Thoracic aorta endothelial cell (primary cell): ENCODE measurements around the gene MUL1. TPM values are rescaled to one million over a fixed set of nuclear protein-coding genes. Genes with fewer than 3 reads are reported as not detected.

Experiments
- total RNA-seq: library from RNA; depleted of rRNA; stranded (reverse); fragments of >200 nt; gene quantifications from 2 replicates; pipeline ENCODE4 v1.2.3, GENCODE V29; 2012

The MUL1 gene, protein sequence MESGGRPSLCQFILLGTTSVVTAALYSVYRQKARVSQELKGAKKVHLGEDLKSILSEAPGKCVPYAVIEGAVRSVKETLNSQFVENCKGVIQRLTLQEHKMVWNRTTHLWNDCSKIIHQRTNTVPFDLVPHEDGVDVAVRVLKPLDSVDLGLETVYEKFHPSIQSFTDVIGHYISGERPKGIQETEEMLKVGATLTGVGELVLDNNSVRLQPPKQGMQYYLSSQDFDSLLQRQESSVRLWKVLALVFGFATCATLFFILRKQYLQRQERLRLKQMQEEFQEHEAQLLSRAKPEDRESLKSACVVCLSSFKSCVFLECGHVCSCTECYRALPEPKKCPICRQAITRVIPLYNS
- total RNA-seq, result 25.8 and 27.8 TPM in 2 replicates

GRCh38 chr1:20507564-20508410 is at the start of gene MUL1:
Gene MUL1 (minus strand): TSS chr1:20508151. CDS start chr1:20508024, 127 bp downstream.

DNA sequence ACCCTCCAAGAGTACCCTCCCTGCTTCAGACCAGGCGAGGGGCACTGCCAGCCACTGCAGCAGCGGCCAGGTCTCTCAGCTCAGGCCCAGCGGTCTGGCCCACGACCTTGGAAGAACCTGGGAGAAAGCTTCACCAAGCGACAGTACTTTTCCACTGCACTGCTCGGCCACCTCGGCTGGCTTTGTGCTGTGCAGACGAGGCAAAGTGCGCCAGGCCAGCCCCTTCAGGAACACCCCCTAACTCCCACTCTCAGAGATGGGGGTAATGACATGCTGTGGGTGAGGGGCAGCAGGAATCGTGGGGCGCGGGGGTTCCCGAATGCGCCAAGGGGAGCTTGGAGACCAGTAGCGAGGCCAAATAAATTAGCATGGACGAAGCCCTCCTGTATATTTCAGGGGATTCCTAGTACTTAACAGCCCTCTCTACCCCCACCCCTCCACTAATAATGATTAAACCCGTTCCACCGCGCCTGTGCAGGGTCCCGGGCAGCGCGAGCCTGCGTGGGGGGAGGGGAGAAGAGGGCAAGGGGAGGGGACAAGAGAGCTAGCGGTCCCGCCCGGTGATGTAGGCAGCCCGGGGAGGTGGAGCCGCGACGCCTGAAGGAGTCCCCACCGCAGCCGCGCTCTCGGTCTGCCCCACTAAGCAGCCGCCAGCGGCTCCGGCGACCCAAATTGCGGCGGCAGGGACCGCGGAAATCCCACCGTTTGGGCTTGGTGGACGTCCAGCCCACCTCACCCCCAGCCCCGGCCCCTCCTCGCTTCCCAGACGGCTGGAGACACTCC is 44.2 kb upstream of the MUL1 start, which contains the start of gene FAM43B:
Gene FAM43B (plus strand): TSS at position 629 of the 783 bp plus-strand sequence. CDS start 401 bp downstream, outside the sequence.

DNA sequence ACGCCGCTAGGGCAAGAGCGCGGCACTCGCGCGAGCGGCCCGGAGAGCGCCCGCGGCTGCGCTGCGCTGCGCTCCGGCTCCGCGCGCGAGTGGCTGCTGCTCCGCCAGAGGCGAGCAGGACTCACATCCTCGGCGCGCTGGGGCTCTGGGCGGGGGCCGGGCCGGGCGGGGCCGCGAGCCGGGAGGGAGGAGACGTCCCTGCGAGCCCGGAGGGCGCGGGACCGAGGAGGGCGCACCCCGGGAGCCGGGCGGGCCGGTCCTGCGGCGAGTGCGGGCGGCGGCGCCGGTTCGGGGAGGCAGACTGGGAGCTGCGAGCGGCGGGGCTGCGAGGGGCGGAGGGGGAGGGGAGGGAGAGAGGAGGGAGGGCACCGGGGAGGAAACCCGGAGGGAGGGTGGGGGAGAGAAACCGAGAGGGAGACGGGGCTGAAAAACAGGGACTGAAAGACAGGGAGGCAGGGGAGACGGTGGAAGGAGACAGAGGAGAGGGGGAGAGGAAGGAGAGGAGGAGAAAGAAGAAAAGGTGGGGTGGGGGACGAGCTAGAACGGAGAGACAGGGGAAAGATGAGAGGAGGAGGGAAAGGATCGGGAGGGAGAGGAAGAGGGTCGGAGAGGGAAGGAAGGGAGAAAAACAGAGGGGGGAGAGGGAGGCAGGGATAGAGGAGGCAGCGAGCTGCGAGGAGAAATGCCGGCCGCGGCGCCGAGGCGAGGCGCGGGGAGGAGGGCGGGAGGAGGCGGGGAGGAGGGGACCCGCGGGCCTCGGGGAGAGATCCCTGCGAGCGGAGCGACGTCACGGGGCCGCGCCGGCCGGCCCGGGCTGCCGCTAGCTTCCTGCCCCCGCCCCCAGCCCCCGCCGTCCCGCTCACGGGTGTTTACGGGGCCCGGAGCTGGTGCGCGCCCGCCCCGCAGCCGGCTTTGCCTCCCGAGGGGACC is 22.2 kb downstream of the MUL1 start, which contains the start of gene CAMK2N1:
Gene CAMK2N1 (minus strand): TSS at position 684 of the 930 bp plus-strand sequence. CDS start 831 bp downstream, outside the sequence.

Other genes starting within 250 kb of the MUL1 start
- not detected in 2 replicates for gene VWA5B1, start 217.3 kb downstream of the MUL1 start, total RNA-seq
- gene CAMK2N1, start 21.9 kb downstream of the MUL1 start, total RNA-seq, result 9.3 and 17.8 TPM in 2 replicates
- not detected in 2 replicates for gene FAM43B, start 44.4 kb upstream of the MUL1 start, total RNA-seq
- 1.5 and 2.0 TPM in 2 replicates for gene CDA, start 80.9 kb upstream of the MUL1 start, total RNA-seq
- gene PINK1, start 125.3 kb upstream of the MUL1 start, total RNA-seq, result 24.1 and 24.7 TPM in 2 replicates
- 200 and 227 TPM in 2 replicates for gene DDOST, start 153.2 kb upstream of the MUL1 start, total RNA-seq
- gene KIF17, start 209.9 kb upstream of the MUL1 start, total RNA-seq, result 0.13 and 0.86 TPM in 2 replicates
- 0.80 and 2.8 TPM in 2 replicates for gene SH2D5, start 224.6 kb upstream of the MUL1 start, total RNA-seq